ENCODE measurements around the gene LPAR1. TPM values are rescaled to one million over a fixed set of nuclear protein-coding genes. Genes with fewer than 3 reads are reported as not detected.
"Not testable (repeated sequence)": the region's sequence is repeated elsewhere in the genome, so short reads cannot be mapped to it uniquely, and the experiment has no call there.

The LPAR1 gene
- total RNA-seq, 2 donors from 2014 or later: not detected

- Mint-ChIP-seq H3K4me1 (ENCODE audit: low read depth) (no peaks in the 10 kb centered on the region), H3K9me3 (no peaks in the 10 kb centered on the region), H3K27me3 (ENCODE audit: low read depth) (no peaks in the 10 kb centered on the region), H3K36me3 (ENCODE audit: insufficient read depth in 2 of 2) (no peaks in the 10 kb centered on the region), H3K4me3 (no peak overlapping the region), H3K27ac (no peak overlapping the region)
- ATAC-seq (replicated peaks in 1 of 2) (no peak), DNase-seq (no peak)
Measured at GRCh38 chr9:110890416-110890815, 147.9 kb downstream of the LPAR1 start.

- no peak for ATAC-seq (replicated peaks in 1 of 2)
- Mint-ChIP-seq H3K36me3 (ENCODE audit: insufficient read depth in 2 of 2) (no peaks in the 10 kb centered on the region), H3K27me3 (ENCODE audit: low read depth) (no peaks in the 10 kb centered on the region), H3K27ac (no peak overlapping the region), H3K9me3 (no peaks in the 10 kb centered on the region), H3K4me1 (ENCODE audit: low read depth) (no peaks in the 10 kb centered on the region), H3K4me3 (no peak overlapping the region)
- DNase-seq: no peak
Measured at GRCh38 chr9:110887276-110887675, 151.0 kb downstream of the LPAR1 start.

GRCh38 chr9:110886832-110887231 lies 151.4 kb downstream of the LPAR1 start:
- ATAC-seq (replicated peaks in 1 of 2): no peak
- no peaks in the 10 kb centered on the region for H3K9me3 Mint-ChIP-seq
- no peak overlapping the region for H3K27ac Mint-ChIP-seq
- no peak for DNase-seq
- no peak overlapping the region for H3K4me3 Mint-ChIP-seq
- H3K4me1 Mint-ChIP-seq (ENCODE audit: low read depth): no peaks in the 10 kb centered on the region
- no peaks in the 10 kb centered on the region for H3K36me3 Mint-ChIP-seq (ENCODE audit: insufficient read depth in 2 of 2)
- H3K27me3 Mint-ChIP-seq (ENCODE audit: low read depth): no peaks in the 10 kb centered on the region

GRCh38 chr9:110880189-110880588 lies 158.1 kb downstream of the LPAR1 start:
- Mint-ChIP-seq H3K36me3 (ENCODE audit: insufficient read depth in 2 of 2) (no peaks in the 10 kb centered on the region), H3K27ac (no peak overlapping the region), H3K27me3 (ENCODE audit: low read depth) (no peaks in the 10 kb centered on the region), H3K4me3 (no peak overlapping the region), H3K9me3 (peaks cover 4 to 5% of the 10 kb centered on the region in 2 donors), H3K4me1 (ENCODE audit: low read depth) (no peaks in the 10 kb centered on the region)
- DNase-seq: no peak
- no peak for ATAC-seq (replicated peaks in 1 of 2)

- H3K4me3 Mint-ChIP-seq: no peak overlapping the region
- H3K27ac Mint-ChIP-seq: no peak overlapping the region
- no peaks in the 10 kb centered on the region for H3K36me3 Mint-ChIP-seq (ENCODE audit: insufficient read depth in 2 of 2)
- H3K4me1 Mint-ChIP-seq (ENCODE audit: low read depth): no peaks in the 10 kb centered on the region
- H3K27me3 Mint-ChIP-seq (ENCODE audit: low read depth): no peaks in the 10 kb centered on the region
- H3K9me3 Mint-ChIP-seq: peaks cover 4 to 5% of the 10 kb centered on the region in 2 donors
- DNase-seq: no peak
- ATAC-seq (replicated peaks in 1 of 2): no peak
Measured at GRCh38 chr9:110877374-110877773, 160.9 kb downstream of the LPAR1 start.

GRCh38 chr9:110876929-110877328 lies 161.3 kb downstream of the LPAR1 start:
- Mint-ChIP-seq H3K36me3 (ENCODE audit: insufficient read depth in 2 of 2) (no peaks in the 10 kb centered on the region), H3K4me1 (ENCODE audit: low read depth) (no peaks in the 10 kb centered on the region), H3K9me3 (peaks cover 4 to 5% of the 10 kb centered on the region in 2 donors), H3K27ac (no peak overlapping the region), H3K27me3 (ENCODE audit: low read depth) (no peaks in the 10 kb centered on the region), H3K4me3 (no peak overlapping the region)
- ATAC-seq (replicated peaks in 1 of 2) (no peak), DNase-seq (no peak)

- no peaks in the 10 kb centered on the region for H3K36me3 Mint-ChIP-seq (ENCODE audit: insufficient read depth in 2 of 2)
- H3K4me3 Mint-ChIP-seq: no peak overlapping the region
- DNase-seq (no peak), ATAC-seq (replicated peaks in 1 of 2) (no peak)
- no peak overlapping the region for H3K27ac Mint-ChIP-seq
- H3K27me3 Mint-ChIP-seq (ENCODE audit: low read depth): no peaks in the 10 kb centered on the region
- H3K4me1 Mint-ChIP-seq (ENCODE audit: low read depth): no peaks in the 10 kb centered on the region
- peaks cover 4 to 5% of the 10 kb centered on the region in 2 donors for H3K9me3 Mint-ChIP-seq
Measured at GRCh38 chr9:110874963-110875674, 163.2 kb downstream of the LPAR1 start.

GRCh38 chr9:110872920-110873319 lies 165.3 kb downstream of the LPAR1 start:
- H3K27me3 Mint-ChIP-seq (ENCODE audit: low read depth): no peaks in the 10 kb centered on the region

GRCh38 chr9:110871736-110872135 lies 166.5 kb downstream of the LPAR1 start:
- Mint-ChIP-seq H3K27me3 (ENCODE audit: low read depth) (no peaks in the 10 kb centered on the region), H3K36me3 (ENCODE audit: insufficient read depth in 2 of 2) (no peaks in the 10 kb centered on the region), H3K4me3 (no peak overlapping the region), H3K9me3 (peaks cover 0 to 2% of the 10 kb centered on the region in 2 donors), H3K27ac (no peak overlapping the region), H3K4me1 (ENCODE audit: low read depth) (no peaks in the 10 kb centered on the region)
- DNase-seq (no peak), ATAC-seq (replicated peaks in 1 of 2) (no peak)

More at GRCh38 chr9:110872920-110873319, 165.3 kb downstream of the LPAR1 start:
- Mint-ChIP-seq H3K4me1 (ENCODE audit: low read depth) (no peaks in the 10 kb centered on the region), H3K27ac (no peak overlapping the region), H3K4me3 (no peak overlapping the region), H3K9me3 (peaks cover 0 to 2% of the 10 kb centered on the region in 2 donors), H3K36me3 (ENCODE audit: insufficient read depth in 2 of 2) (no peaks in the 10 kb centered on the region)
- no peak for ATAC-seq (replicated peaks in 1 of 2)
- DNase-seq: no peak

GRCh38 chr9:110869931-110870330 lies 168.3 kb downstream of the LPAR1 start:
- H3K9me3 Mint-ChIP-seq: peaks cover 0 to 2% of the 10 kb centered on the region in 2 donors
- H3K36me3 Mint-ChIP-seq (ENCODE audit: insufficient read depth in 2 of 2): no peaks in the 10 kb centered on the region
- H3K27ac Mint-ChIP-seq: no peak overlapping the region
- no peaks in the 10 kb centered on the region for H3K27me3 Mint-ChIP-seq (ENCODE audit: low read depth)
- DNase-seq: no peak
- no peak overlapping the region for H3K4me3 Mint-ChIP-seq
- no peak for ATAC-seq (replicated peaks in 1 of 2)
- no peaks in the 10 kb centered on the region for H3K4me1 Mint-ChIP-seq (ENCODE audit: low read depth)

GRCh38 chr9:110864011-110864410 lies 174.3 kb downstream of the LPAR1 start:
- ATAC-seq (replicated peaks in 1 of 2): no peak
- Mint-ChIP-seq H3K4me3 (no peak overlapping the region), H3K9me3 (peaks cover 3 to 15% of the 10 kb centered on the region in 2 donors), H3K4me1 (ENCODE audit: low read depth) (no peaks in the 10 kb centered on the region), H3K27me3 (ENCODE audit: low read depth) (no peaks in the 10 kb centered on the region), H3K27ac (no peak overlapping the region), H3K36me3 (ENCODE audit: insufficient read depth in 2 of 2) (peaks cover 2 to 3% of the 10 kb centered on the region in 2 donors)
- no peak for DNase-seq

- not testable (repeated sequence) for DNase-seq; H3K27me3 Mint-ChIP-seq (ENCODE audit: low read depth); H3K36me3 Mint-ChIP-seq (ENCODE audit: insufficient read depth in 2 of 2); H3K4me3 Mint-ChIP-seq; ATAC-seq (replicated peaks in 1 of 2); H3K4me1 Mint-ChIP-seq (ENCODE audit: low read depth); H3K27ac Mint-ChIP-seq
- peaks cover 6 to 21% of the 10 kb centered on the region in 2 donors for H3K9me3 Mint-ChIP-seq
Measured at GRCh38 chr9:110861370-110862110, 176.7 kb downstream of the LPAR1 start.

GRCh38 chr9:110856772-110857171 lies 181.5 kb downstream of the LPAR1 start:
- Mint-ChIP-seq H3K9me3 (peaks cover 6 to 12% of the 10 kb centered on the region in 2 donors), H3K4me1 (ENCODE audit: low read depth) (no peaks in the 10 kb centered on the region), H3K4me3 (no peak overlapping the region)

More at GRCh38 chr9:110856772-110857171, 181.5 kb downstream of the LPAR1 start:
- DNase-seq (no peak), ATAC-seq (replicated peaks in 1 of 2) (no peak)
- no peak overlapping the region for H3K27ac Mint-ChIP-seq
- no peaks in the 10 kb centered on the region for H3K27me3 Mint-ChIP-seq (ENCODE audit: low read depth)
- peaks cover 2 to 3% of the 10 kb centered on the region in 2 donors for H3K36me3 Mint-ChIP-seq (ENCODE audit: insufficient read depth in 2 of 2)
